Pancreas (tissue), 10 donors: ENCODE data around the gene TRIM6. TPM values are rescaled to one million over a fixed set of nuclear protein-coding genes. Genes with fewer than 3 reads are reported as not detected.

ENCODE experiments used
- ATAC-seq, 4 donors: fragments of 200-7000 bp; cut with Tn5 transposase; one replicate each; pipeline versions ENCODE4 v1.8.0 to v1.9.1; 2020; ENCODE audit warnings: mild to moderate bottlenecking in 4 of 4, moderate library complexity in 4 of 4
- DNase-seq, 6 donors: peaks; one replicate each; pipeline ENCODE4 v3.0.0-alpha.2; 2020
- FAIRE-seq: peaks from 2 replicates; lab custom pipeline; 2012; peaks lifted over from hg19 to GRCh38; lab: Jason Lieb, UNC
- H3K27ac ChIP-seq, 4 donors: fragments of 200-600 bp; sonication (generic); 1 replicate in 3 of 4; 2 replicates in 1 of 4; pipeline versions ENCODE4 v1.5.0 to v1.8.0; 2020
- H3K27me3 ChIP-seq, 4 donors: fragments of 200-600 bp; one replicate each; pipeline ENCODE4 v1.8.0; 2021
- H3K36me3 ChIP-seq, 3 donors: fragments of 200-600 bp; sonication (generic) in 1 of 3; one replicate each; pipeline versions ENCODE4 v1.5.0 to v1.8.0; 2020 to 2021
- H3K4me1 ChIP-seq, 3 donors: fragments of 200-600 bp; one replicate each; pipeline ENCODE4 v1.8.0; 2021
- H3K4me3 ChIP-seq, 4 donors: fragments of 200-600 bp; sonication (generic) in 2 of 4; one replicate each; pipeline versions ENCODE4 v1.5.0 to v1.8.0; 2020 to 2021
- H3K9me3 ChIP-seq, 4 donors: fragments of 200-600 bp; one replicate each; pipeline ENCODE4 v1.8.0; 2021
- CTCF ChIP-seq, 4 donors: fragments of 200-600 bp; sonication (generic) in 3 of 4; IDR thresholded peaks; one replicate each; pipeline versions ENCODE4 v1.5.0 to v1.8.0; 2021; ENCODE audit warnings: antibody characterized with exemption in 4 of 4
- WGBS, 2 donors: extraction: QIAGEN DNeasy Blood & Tissue Kit; methylation state at CpG; one replicate each; pipeline ENCODE4 v1.1.7; 2013; 5-methylcytosine and 5-hydroxymethylcytosine counted together
- intact Hi-C, 3 donors: fragments of 100-400 bp; cut with DNase I; formaldehyde crosslinking; loops; one replicate each; pipeline versions ENCODE4 v1.11.1 to v1.14.2; 2022
- polyA plus RNA-seq, 2 donors: library from polyadenylated mRNA; stranded (reverse); fragments of 200-250 nt; gene quantifications; one replicate each; pipeline ENCODE4 v1.2.3, GENCODE V29; 2013
- total RNA-seq, 6 donors: library from RNA; stranded (reverse); fragmentation: NEBNext Ultra II Directional in 4 of 6; extraction: Animal tissue kit (Norgen Biotek cat#: 25700) in 4 of 6; gene quantifications; one replicate each; pipeline versions ENCODE4 v1.2.1 to v1.2.4, GENCODE V29; 2021 to 2023
- donor health status: healthy with polysubstance abuse.
- donor health status: DM: no; HTN: no; CAD: no; lungs with moderate emphysema.
- donor health status: DM: no; HTN: no; CAD: no.
- donor health status: control.
- donor health status: control.
- donor health status: Bipolar disorder and iron deficiency.
- donor health status: DM: yes; HTN: yes; CAD: no.
- donor health status: DM: no; HTN: no; CAD: no.
- donor health status: DM: no; HTN: no; CAD: no.
- donor health status: DM: yes; HTN: yes; CAD: no.

Gene TRIM6
- total and polyA plus RNA-seq, 8 donors, result 0.76 to 1.7 (median 1.4) TPM

- intact Hi-C loops, result no loop called here
- Histone ChIP-seq H3K27me3 (no peaks in the 10 kb centered on the region), H3K27ac (no peak overlapping the region), H3K36me3 (no peaks in the 10 kb centered on the region), H3K9me3 (no peaks in the 10 kb centered on the region), H3K4me1 (no peaks in the 10 kb centered on the region), H3K4me3 (no peak overlapping the region)
- FAIRE-seq (no peak), DNase-seq (no peak), ATAC-seq (no peak)
- no peak for TF ChIP-seq CTCF (IDR thresholded peaks at IDR 0.05)
Measured at GRCh38 chr11:5553343-5553742, 43.1 kb upstream of the TRIM6 start.

- Histone ChIP-seq H3K27me3 (no peaks in the 10 kb centered on the region), H3K9me3 (no peaks in the 10 kb centered on the region), H3K4me3 (no peak overlapping the region), H3K27ac (no peak overlapping the region), H3K36me3 (no peaks in the 10 kb centered on the region), H3K4me1 (no peaks in the 10 kb centered on the region)
- intact Hi-C loops, result no loop called here
- FAIRE-seq, result no peak
- no peak for DNase-seq
- no peak for TF ChIP-seq CTCF (IDR thresholded peaks at IDR 0.05)
- WGBS, 2 donors, result 60 to 63% methylated on average over 3 of the region's 3 CpGs
- ATAC-seq, result no peak
Measured at GRCh38 chr11:5556596-5557188, 39.7 kb upstream of the TRIM6 start.

GRCh38 chr11:5557751-5558150 is 38.7 kb upstream of the TRIM6 start:
- intact Hi-C loops, result no loop called here
- WGBS, 2 donors, result 29 to 41% methylated on average over 3 of the region's 3 CpGs
- no peak for ATAC-seq
- Histone ChIP-seq H3K4me1 (no peaks in the 10 kb centered on the region), H3K4me3 (no peak overlapping the region), H3K36me3 (no peaks in the 10 kb centered on the region), H3K27me3 (no peaks in the 10 kb centered on the region), H3K27ac (no peak overlapping the region), H3K9me3 (no peaks in the 10 kb centered on the region)
- no peak for TF ChIP-seq CTCF (IDR thresholded peaks at IDR 0.05)
- DNase-seq, result no peak
- peak; percentile 9 for FAIRE-seq

- FAIRE-seq (no peak), DNase-seq (no peak), ATAC-seq (no peak)
- WGBS, 2 donors, result 72 to 85% methylated on average over 1 of the region's 1 CpG
- Histone ChIP-seq H3K27ac (no peak overlapping the region), H3K4me3 (no peak overlapping the region), H3K36me3 (no peaks in the 10 kb centered on the region), H3K9me3 (no peaks in the 10 kb centered on the region), H3K4me1 (no peaks in the 10 kb centered on the region), H3K27me3 (no peaks in the 10 kb centered on the region)
- intact Hi-C loops, result no loop called here
- no peak for TF ChIP-seq CTCF (IDR thresholded peaks at IDR 0.05)
Measured at GRCh38 chr11:5564259-5565019, 32.0 kb upstream of the TRIM6 start.

- Histone ChIP-seq H3K9me3 (no peaks in the 10 kb centered on the region), H3K27ac (no peak overlapping the region), H3K4me3 (no peak overlapping the region), H3K4me1 (no peaks in the 10 kb centered on the region), H3K27me3 (no peaks in the 10 kb centered on the region), H3K36me3 (no peaks in the 10 kb centered on the region)
- TF ChIP-seq CTCF (IDR thresholded peaks at IDR 0.05), result no peak
- FAIRE-seq, result no peak
- intact Hi-C loops, result no loop called here
- DNase-seq, result no peak
- WGBS, 2 donors, result 83 to 90% methylated on average over 2 of the region's 2 CpGs
- no peak for ATAC-seq
Measured at GRCh38 chr11:5574654-5575053, 21.8 kb upstream of the TRIM6 start.
